IPS-11a (cell line): ENCODE results near the gene MT4.

Experiments used
- H3K4me3 ChIP-seq: one replicate; pipeline ENCODE4 v1.5.1; 2013; ENCODE audit warnings: low read depth, low read length, control low read depth

The MT4 gene

DNA sequence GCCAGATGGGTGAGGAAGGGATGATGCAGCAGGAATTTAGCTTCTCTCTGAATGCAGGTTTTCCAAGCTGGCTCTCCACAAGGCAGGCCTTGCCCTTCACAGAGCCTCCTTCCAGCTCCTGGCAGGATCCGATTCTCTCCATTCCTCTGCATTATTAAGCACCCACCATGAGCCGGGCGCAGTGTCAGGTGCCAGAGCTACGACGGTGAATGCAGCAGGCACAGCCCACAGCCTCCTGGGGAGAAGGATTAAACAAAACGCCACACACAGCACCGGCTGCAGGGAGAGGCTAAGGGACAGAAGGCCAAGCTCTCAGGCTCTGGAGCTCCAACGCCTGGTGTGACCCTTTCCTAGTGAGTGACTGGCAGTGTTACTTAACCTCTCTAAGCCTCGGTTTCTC lies 36.5 kb downstream of the MT4 start:
- no peak overlapping the region for H3K4me3 ChIP-seq

DNA sequence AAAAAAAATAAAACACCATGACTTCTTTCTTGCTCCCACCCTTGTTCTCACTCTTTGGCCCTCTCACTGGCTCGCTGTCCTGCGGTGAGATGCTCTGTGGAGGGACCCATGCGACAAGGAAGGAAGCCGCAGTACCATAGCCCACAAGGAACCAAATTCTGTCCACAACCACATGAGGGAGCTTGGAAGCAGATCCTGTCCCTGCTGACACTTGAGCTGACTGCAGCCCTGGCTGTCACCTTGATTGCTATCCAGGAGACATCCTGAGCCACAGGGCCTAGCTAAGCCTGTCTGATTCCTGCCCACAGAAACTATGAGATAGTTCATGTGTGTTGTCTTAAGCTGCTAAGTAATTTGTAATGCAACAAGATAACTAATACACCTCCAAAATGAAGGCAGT lies 38.7 kb downstream of the MT4 start:
- H3K4me3 ChIP-seq, result no peak overlapping the region

DNA sequence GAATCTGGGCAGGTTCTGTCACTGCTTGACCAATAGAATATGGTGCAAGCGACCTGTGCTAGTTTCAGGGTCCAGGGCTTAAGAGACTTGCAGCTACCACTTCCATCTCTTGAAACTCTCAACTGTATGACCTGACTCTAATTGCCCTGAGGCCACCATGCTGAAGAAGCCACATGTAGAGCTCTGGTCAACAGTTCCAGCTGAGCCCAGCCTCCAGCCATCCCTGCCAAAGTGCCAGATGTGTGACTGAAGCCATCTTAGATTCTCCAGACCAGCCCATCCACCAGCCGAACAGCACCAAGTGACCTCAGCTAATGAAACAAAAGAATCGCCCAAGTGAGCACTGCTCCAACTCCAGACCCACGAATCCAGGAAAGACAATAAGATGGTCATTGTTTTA lies 40.1 kb downstream of the MT4 start:
- H3K4me3 ChIP-seq, result no peak overlapping the region

- no peak overlapping the region for H3K4me3 ChIP-seq
These were observed 40.6 kb downstream of the MT4 start for GRCh38 chr16:56605475-56605874.

DNA sequence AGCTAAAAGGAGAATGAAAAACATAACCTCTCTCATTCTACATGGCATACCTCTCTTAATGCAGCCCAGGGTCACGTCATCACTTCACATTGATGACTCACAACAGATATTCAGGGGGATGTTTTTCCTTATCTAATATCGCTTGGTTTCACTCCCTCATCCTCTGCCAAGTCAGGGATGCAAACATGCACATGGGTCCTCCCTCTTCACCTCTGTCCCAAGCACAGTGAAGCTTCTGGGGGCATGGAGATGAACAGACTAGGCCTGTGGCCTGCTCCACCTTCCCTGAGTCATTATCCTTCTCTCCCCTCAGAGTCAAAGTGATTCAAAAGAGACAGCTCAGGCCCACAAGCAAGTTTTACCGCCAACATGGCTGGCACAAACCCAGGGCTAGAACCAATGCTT lies 41.2 kb downstream of the MT4 start:
- no peak overlapping the region for H3K4me3 ChIP-seq

DNA sequence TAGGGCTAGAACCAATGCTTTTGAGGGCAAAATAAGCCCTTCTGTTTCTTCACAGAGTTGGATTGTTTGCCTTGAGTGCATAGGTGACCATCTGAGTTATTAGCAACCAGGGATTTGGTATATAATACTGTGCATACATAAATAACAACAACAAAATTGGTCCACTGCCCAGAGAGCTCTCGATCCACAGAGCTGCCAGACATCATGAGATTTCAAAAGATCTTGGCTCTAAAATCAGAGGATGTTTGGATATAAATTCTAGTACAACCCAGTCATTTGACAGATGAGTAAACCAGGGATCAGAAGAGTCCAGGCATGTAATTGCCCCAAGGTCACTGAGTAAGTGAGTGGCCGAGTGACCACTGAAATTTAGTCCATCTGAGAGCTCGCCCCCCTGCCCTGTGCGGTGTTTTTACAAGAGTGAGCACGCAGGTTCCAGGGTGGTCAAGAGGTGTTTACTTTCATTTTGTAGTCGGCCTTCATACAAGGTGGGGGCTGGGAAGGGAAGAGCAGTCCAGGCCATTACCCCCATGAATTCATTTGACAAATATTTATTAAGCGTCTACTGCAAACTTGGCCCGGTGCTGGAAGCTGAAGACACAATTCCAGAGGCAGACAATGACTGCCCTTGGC lies 41.7 kb downstream of the MT4 start:
- no peak overlapping the region for H3K4me3 ChIP-seq

DNA sequence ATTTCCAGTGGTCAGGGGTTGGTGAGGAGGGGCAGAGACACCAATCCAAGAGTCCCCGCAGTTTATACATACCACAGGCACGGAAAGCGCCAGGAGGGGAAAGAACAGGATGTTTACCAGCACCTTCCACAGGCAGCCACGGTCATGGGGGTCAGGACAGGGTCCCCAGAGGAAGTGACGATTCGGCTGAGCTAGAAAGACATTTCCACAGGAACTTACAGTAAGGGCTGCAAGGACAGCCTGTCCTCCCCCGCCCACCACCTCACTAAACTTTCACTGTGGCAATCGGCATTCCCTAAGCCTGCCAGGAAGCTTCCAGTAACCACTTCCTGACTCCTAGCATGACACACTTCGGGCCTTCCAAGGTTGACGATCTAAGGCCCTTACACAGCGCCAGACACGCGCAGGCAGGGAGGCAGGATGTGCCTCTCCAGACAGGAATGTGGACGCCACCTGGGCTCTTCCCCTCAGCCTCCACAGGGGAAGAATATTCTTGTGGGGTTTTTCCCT lies 42.3 kb downstream of the MT4 start:
- no peak overlapping the region for H3K4me3 ChIP-seq

- no peak overlapping the region for H3K4me3 ChIP-seq
These were observed 42.8 kb downstream of the MT4 start for GRCh38 chr16:56607675-56608042.

DNA sequence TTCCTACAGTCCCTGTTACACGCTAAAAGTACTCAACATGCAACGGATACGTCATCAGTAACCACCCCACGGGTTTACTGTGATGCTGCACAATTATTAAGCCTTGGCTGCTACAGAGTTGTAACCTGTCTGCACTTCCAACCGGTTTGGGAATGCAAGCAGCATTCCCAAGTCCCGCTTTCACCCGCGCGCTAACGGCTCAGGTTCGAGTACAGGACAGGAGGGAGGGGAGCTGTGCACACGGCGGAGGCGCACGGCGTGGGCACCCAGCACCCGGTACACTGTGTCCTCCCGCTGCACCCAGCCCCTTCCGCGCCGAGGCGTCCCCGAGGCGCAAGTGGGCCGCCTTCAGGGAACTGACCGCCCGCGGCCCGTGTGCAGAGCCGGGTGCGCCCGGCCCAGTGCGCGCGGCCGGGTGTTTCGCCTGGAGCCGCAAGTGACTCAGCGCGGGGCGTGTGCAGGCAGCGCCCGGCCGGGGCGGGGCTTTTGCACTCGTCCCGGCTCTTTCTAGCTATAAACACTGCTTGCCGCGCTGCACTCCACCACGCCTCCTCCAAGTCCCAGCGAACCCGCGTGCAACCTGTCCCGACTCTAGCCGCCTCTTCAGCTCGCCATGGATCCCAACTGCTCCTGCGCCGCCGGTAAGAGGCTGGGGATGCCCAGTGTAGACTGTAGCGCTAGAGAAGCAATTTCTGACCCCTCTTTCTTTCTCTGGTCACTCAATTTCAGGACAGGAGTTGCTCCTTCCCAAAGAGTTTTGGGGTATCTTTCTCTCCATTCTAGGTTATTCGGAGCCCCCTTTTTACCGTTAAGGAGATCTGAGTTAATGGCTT lies 43.4 kb downstream of the MT4 start, which contains the start of gene MT2A:
MT2A (plus strand) TSS at position 542 of the 833 bp plus-strand sequence; CDS start at position 614, 72 bp downstream.
- peak within 1 kb of the TSS; percentile 45 for H3K4me3 ChIP-seq

GRCh38 chr16:56608876-56609462 lies 44.1 kb downstream of the MT4 start:
- H3K4me3 ChIP-seq, result peak overlapping the region; percentile 45

DNA sequence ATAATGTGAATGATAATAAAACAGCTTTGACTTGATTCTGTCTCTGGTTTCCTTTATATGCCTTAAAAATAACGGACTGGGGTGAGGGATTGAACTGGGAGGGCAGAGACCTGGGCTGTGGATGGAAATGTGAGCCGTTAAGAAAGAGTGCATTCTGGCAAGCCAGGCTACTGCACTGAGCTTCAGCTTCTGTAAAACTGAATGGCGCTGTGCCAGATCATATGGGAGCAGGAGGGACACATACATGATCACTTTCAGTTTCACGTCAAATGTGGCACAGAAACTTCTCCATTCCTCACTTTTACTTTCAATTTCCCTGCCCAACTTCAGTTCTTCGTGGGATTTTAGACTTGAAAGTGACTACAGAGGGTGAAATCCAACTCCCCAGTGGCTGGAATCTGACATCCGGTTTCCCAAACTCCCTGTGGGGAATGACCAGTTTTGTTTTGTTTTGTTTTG lies 44.6 kb downstream of the MT4 start:
- H3K4me3 ChIP-seq, result no peak overlapping the region

DNA sequence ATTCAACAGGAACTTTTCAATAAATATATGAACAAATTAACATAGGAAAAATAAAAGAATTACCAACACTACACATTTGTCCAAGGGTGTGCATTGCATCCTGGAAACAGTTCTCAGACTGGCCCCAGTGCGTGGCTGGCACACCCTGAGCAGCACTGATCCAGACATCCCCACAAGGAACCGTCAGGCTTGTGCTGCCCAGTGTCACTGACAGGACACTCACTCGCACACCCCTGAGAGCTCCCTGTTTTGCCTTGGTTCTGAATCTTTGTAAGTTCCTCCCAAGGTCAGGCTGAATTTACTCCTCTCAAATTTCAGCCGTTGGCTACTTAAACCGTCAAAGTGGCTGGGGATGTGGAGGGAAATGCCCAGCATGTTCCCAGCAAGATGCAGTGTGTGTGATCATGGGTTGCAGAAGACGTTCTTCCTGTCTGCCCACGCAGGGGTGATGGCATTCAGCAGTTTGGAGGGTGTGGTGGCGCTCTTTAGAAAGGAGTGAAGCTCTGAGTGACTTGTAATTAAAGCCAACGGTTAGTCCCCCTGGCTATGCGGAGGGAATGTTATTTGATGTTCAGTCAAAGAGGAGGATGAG lies 45.2 kb downstream of the MT4 start:
- H3K4me3 ChIP-seq, result no peak overlapping the region

DNA sequence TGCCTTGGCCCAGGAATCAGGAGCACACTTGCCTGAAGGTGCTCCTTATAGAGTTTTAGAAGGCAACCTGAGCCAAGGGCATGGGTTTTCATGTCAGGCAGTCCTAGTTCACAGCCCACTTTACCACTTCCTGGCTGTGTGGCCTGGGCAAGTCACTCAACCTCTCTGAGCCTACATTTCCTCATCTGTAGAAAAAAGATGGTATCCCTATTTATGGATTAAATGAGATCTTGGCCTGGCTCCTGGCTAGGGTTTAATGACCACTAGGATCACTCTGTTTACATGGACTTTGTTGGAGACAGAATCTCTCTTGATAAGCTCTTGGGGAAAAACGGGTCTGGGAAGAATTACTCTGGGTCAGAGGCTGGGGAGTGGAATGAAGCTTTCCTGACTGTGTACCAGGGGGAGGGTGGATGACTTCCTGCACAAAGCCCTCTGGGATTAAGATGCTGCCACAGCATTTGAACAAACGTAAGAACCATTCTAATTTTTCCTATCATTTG lies 45.8 kb downstream of the MT4 start:
- no peak overlapping the region for H3K4me3 ChIP-seq

DNA sequence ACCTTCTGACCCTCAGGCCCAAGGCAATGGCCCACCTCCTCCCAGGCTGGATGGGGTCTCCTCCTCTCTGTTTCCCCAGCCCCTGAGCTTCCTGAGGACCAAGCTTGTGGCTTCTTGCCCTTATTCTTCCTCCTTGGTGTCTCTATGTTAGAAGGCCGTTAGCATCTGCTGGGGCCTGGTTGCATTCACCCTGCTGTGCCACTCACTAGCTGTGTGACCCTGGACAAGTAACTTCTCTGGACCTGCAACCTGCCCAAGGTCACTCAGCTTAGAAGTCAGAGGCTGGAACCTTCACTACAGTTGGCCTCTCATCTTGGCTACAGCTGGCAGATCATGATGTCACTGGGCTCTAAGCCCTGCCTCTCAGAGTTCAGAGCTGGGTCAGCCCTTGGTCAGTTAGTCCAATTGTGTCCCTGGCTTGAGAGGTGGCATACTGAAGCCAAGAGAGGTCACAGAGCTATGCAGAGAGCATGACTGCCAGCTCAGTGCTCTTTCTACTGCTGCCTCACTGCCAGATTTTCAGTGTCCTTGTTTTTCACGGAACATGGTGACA lies 46.5 kb downstream of the MT4 start:
- H3K4me3 ChIP-seq, result no peak overlapping the region

GRCh38 chr16:56613706-56614105 lies 48.8 kb downstream of the MT4 start:
- H3K4me3 ChIP-seq, result no peak overlapping the region

DNA sequence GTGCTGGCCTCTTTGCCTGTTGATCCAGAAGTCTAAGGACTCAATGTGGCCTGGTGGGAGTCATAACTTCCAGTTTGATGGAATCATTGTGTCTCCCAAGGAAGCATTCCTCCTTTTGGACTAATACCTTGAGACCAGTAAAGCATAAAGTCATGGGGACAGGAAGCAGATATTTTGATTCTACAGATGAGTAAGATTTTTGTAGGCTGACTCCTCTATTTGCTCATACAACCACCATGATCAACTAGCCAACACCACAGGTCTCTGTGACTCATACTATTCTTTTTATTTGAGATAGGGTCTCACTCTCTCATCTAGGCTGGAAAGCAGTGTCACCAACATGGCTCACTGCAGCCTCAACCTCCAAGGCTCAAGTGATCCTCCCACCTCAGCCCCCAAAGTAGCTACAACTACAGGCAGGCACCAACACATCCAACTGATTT lies 49.7 kb downstream of the MT4 start:
- H3K4me3 ChIP-seq, result no peak overlapping the region

GRCh38 chr16:56615353-56615752 lies 50.5 kb downstream of the MT4 start:
- H3K4me3 ChIP-seq, result no peak overlapping the region

GRCh38 chr16:56616608-56617211 lies 51.8 kb downstream of the MT4 start:
- peak overlapping the region; percentile 50 for H3K4me3 ChIP-seq

- peak overlapping the region; percentile 50 for H3K4me3 ChIP-seq
These were observed 52.6 kb downstream of the MT4 start for GRCh38 chr16:56617212-56618085.
